Adipocyte (in vitro differentiated cells): ENCODE data around the gene RAB40C.
"Not testable (repeated sequence)": the region's sequence is repeated elsewhere in the genome, so short reads cannot be mapped to it uniquely, and the experiment has no call there.

Experiments used
- DNase-seq: peaks from one replicate; pipeline ENCODE4 v3.0.0-alpha.2; 2015; ENCODE audit warnings: low read depth
- H3K27me3 ChIP-seq: replicated peaks from 2 replicates; pipeline ENCODE4 v1.7.0; 2013; ENCODE audit warnings: mild to moderate bottlenecking, low read length, moderate library complexity; ENCODE audit not compliant: control insufficient read depth, insufficient read depth
- H3K36me3 ChIP-seq: 2 replicates; pipeline ENCODE4 v1.7.0; 2013; ENCODE audit warnings: low read length, mild to moderate bottlenecking, moderate library complexity; ENCODE audit not compliant: control insufficient read depth, insufficient read depth, severe bottlenecking
- H3K4me1 ChIP-seq: 2 replicates; pipeline ENCODE4 v1.7.0; 2013; ENCODE audit warnings: mild to moderate bottlenecking, low read length, moderate library complexity; ENCODE audit not compliant: control insufficient read depth, insufficient read depth
- H3K4me3 ChIP-seq: 2 replicates; pipeline ENCODE4 v1.7.0; 2013; ENCODE audit warnings: mild to moderate bottlenecking, low read length, moderate library complexity
- H3K9ac ChIP-seq: 2 replicates; pipeline ENCODE4 v1.7.0; 2013; ENCODE audit warnings: mild to moderate bottlenecking, low read length, moderate library complexity
- H3K9me3 ChIP-seq: 2 replicates; pipeline ENCODE4 v1.7.0; 2013; ENCODE audit warnings: mild to moderate bottlenecking, low read length, moderate library complexity; ENCODE audit not compliant: control insufficient read depth

RAB40C gene

GRCh38 chr16:595942-596735 lies 6.3 kb downstream of the RAB40C start:
- H3K9me3 ChIP-seq: no peaks in the 10 kb centered on the region
- H3K36me3 ChIP-seq: peaks cover 16% of the 10 kb centered on the region
- peaks cover 21% of the 10 kb centered on the region for H3K4me1 ChIP-seq
- H3K27me3 ChIP-seq: no peaks in the 10 kb centered on the region
- H3K4me3 ChIP-seq: no peak overlapping the region
- H3K9ac ChIP-seq: no peak overlapping the region
- DNase-seq: no peak

- H3K4me3 ChIP-seq: no peak overlapping the region
- peaks cover 18% of the 10 kb centered on the region for H3K4me1 ChIP-seq
- H3K9me3 ChIP-seq: no peaks in the 10 kb centered on the region
- DNase-seq: no peak
- H3K36me3 ChIP-seq: peaks cover 16% of the 10 kb centered on the region
- no peaks in the 10 kb centered on the region for H3K27me3 ChIP-seq
- H3K9ac ChIP-seq: no peak overlapping the region
Observed at GRCh38 chr16:596736-597060, 6.8 kb downstream of the RAB40C start.

- H3K4me3 ChIP-seq, H3K4me1 ChIP-seq, DNase-seq, H3K27me3 ChIP-seq, H3K9ac ChIP-seq, H3K9me3 ChIP-seq: not testable (repeated sequence)
- H3K36me3 ChIP-seq: peaks cover 16% of the 10 kb centered on the region
Observed at GRCh38 chr16:597655-598054, 7.8 kb downstream of the RAB40C start.

GRCh38 chr16:598823-599739 lies 9.2 kb downstream of the RAB40C start:
- H3K4me1 ChIP-seq: no peaks in the 10 kb centered on the region
- H3K27me3 ChIP-seq: no peaks in the 10 kb centered on the region
- no peak overlapping the region for H3K9ac ChIP-seq
- no peak for DNase-seq
- peaks cover 12% of the 10 kb centered on the region for H3K36me3 ChIP-seq
- H3K4me3 ChIP-seq: no peak overlapping the region
- no peaks in the 10 kb centered on the region for H3K9me3 ChIP-seq

- no peak overlapping the region for H3K4me3 ChIP-seq
- no peaks in the 10 kb centered on the region for H3K4me1 ChIP-seq
- H3K9ac ChIP-seq: no peak overlapping the region
- peak; percentile 16 for DNase-seq
- H3K27me3 ChIP-seq: no peaks in the 10 kb centered on the region
- H3K9me3 ChIP-seq: no peaks in the 10 kb centered on the region
- peaks cover 12% of the 10 kb centered on the region for H3K36me3 ChIP-seq
Observed at GRCh38 chr16:600781-601180, 10.9 kb downstream of the RAB40C start.

GRCh38 chr16:603933-604332 lies 14.1 kb downstream of the RAB40C start:
- no peaks in the 10 kb centered on the region for H3K27me3 ChIP-seq
- H3K9me3 ChIP-seq: no peaks in the 10 kb centered on the region
- no peak overlapping the region for H3K9ac ChIP-seq
- peaks cover 6% of the 10 kb centered on the region for H3K36me3 ChIP-seq
- DNase-seq: no peak
- no peak overlapping the region for H3K4me3 ChIP-seq
- H3K4me1 ChIP-seq: no peaks in the 10 kb centered on the region

GRCh38 chr16:606656-607307 lies 16.9 kb downstream of the RAB40C start:
- no peak for DNase-seq
- H3K9me3 ChIP-seq: no peaks in the 10 kb centered on the region
- H3K36me3 ChIP-seq: no peaks in the 10 kb centered on the region
- H3K4me1 ChIP-seq: no peaks in the 10 kb centered on the region
- H3K9ac ChIP-seq: no peak overlapping the region
- H3K4me3 ChIP-seq: no peak overlapping the region
- no peaks in the 10 kb centered on the region for H3K27me3 ChIP-seq

GRCh38 chr16:608019-608418 lies 18.2 kb downstream of the RAB40C start:
- no peak for DNase-seq
- H3K4me1 ChIP-seq: no peaks in the 10 kb centered on the region
- H3K9me3 ChIP-seq: no peaks in the 10 kb centered on the region
- H3K9ac ChIP-seq: no peak overlapping the region
- no peaks in the 10 kb centered on the region for H3K27me3 ChIP-seq
- no peak overlapping the region for H3K4me3 ChIP-seq
- no peaks in the 10 kb centered on the region for H3K36me3 ChIP-seq

- H3K4me1 ChIP-seq: no peaks in the 10 kb centered on the region
- no peaks in the 10 kb centered on the region for H3K36me3 ChIP-seq
- no peaks in the 10 kb centered on the region for H3K27me3 ChIP-seq
- no peaks in the 10 kb centered on the region for H3K9me3 ChIP-seq
- H3K9ac ChIP-seq: no peak overlapping the region
- no peak for DNase-seq
- H3K4me3 ChIP-seq: no peak overlapping the region
Observed at GRCh38 chr16:609316-609715, 19.4 kb downstream of the RAB40C start.

- H3K27me3 ChIP-seq: no peaks in the 10 kb centered on the region
Observed at GRCh38 chr16:609984-610383, 20.1 kb downstream of the RAB40C start.

More at GRCh38 chr16:609984-610383, 20.1 kb downstream of the RAB40C start:
- Histone ChIP-seq H3K9me3 (no peaks in the 10 kb centered on the region), H3K36me3 (no peaks in the 10 kb centered on the region), H3K4me3 (no peak overlapping the region), H3K4me1 (no peaks in the 10 kb centered on the region), H3K9ac (no peak overlapping the region)
- DNase-seq: no peak
